Activated CD8-positive, alpha-beta T cell treated with anti-CD3 and anti-CD28 coated beads for 36 hours (primary cell): ENCODE data around the gene POMGNT2. TPM values are rescaled to one million over a fixed set of nuclear protein-coding genes. Genes with fewer than 3 reads are reported as not detected.

Experiments
- ATAC-seq: fragments of 200-7000 bp; cut with Tn5 transposase; one replicate; pipeline ENCODE4 v1.10.0; 2021; ENCODE audit warnings: mild to moderate bottlenecking, moderate library complexity
- CTCF ChIA-PET: fragments of 350-600 bp; sonication (Branson Sonifier 250); formaldehyde crosslinking; loops from one replicate; lab custom pipeline; 2021; ENCODE audit warnings: antibody characterized with exemption; lab: Charles Lee
- POLR2A ChIA-PET: fragments of 350-600 bp; sonication (Branson Sonifier 250); formaldehyde crosslinking; loops from one replicate; lab custom pipeline; 2021; ENCODE audit warnings: antibody characterized with exemption; lab: Charles Lee
- DNase-seq: peaks from one replicate; pipeline ENCODE4 v3.0.0-alpha.2; 2020
- H3K27ac Mint-ChIP-seq: one replicate; pipeline ENCODE4 v1.8.0; 2021; ENCODE audit warnings: mild to moderate bottlenecking, mixed read lengths
- H3K27me3 Mint-ChIP-seq: one replicate; pipeline ENCODE4 v1.8.0; 2021; ENCODE audit warnings: mixed read lengths
- H3K36me3 Mint-ChIP-seq: one replicate; pipeline ENCODE4 v1.8.0; 2021; ENCODE audit warnings: low read depth, mixed read lengths
- H3K4me1 Mint-ChIP-seq: one replicate; pipeline ENCODE4 v1.8.0; 2021; ENCODE audit warnings: low read depth, mixed read lengths
- H3K4me3 Mint-ChIP-seq: one replicate; pipeline ENCODE4 v1.8.0; 2021; ENCODE audit warnings: mild to moderate bottlenecking, moderate library complexity, mixed read lengths
- H3K9me3 Mint-ChIP-seq: one replicate; pipeline ENCODE4 v1.8.0; 2021; ENCODE audit warnings: mixed read lengths
- CTCF ChIP-seq: fragments of 200-600 bp; IDR thresholded peaks from one replicate; pipeline ENCODE4 v1.8.0; 2022; ENCODE audit warnings: antibody characterized with exemption, mild to moderate bottlenecking
- intact Hi-C: fragments of 100-400 bp; cut with micrococcal nuclease; formaldehyde crosslinking; loops from one replicate; pipeline ENCODE4 v1.10.0; 2022
- total RNA-seq, 2 experiments: library from RNA; stranded (reverse); gene quantifications; one replicate each; pipeline ENCODE4 v1.2.3, GENCODE V29; 2021

The POMGNT2 gene
- total RNA-seq, 2 experiments from 2014 or later = 11.9 to 12.0 TPM

- H3K9me3 Mint-ChIP-seq = no peaks in the 10 kb centered on the region
- POLR2A ChIA-PET = no interaction called here
- no peaks in the 10 kb centered on the region for H3K36me3 Mint-ChIP-seq
- no peak for DNase-seq
- no peaks in the 10 kb centered on the region for H3K27me3 Mint-ChIP-seq
- CTCF ChIA-PET = interaction anchor here (1.0 kb wide), 1 partner anchor 17 kb away, joined by 3 read pairs; no protein-coding TSS in a partner anchor
- intact Hi-C loops = no loop called here
- no peak overlapping the region for H3K4me3 Mint-ChIP-seq
- H3K4me1 Mint-ChIP-seq = peaks cover 23% of the 10 kb centered on the region
- TF ChIP-seq CTCF = no peak
- no peak overlapping the region for H3K27ac Mint-ChIP-seq
- ATAC-seq = no peak
Measured at GRCh38 chr3:43104039-43104438, 1.8 kb downstream of the POMGNT2 start.

GRCh38 chr3:43102773-43103480 is 3.0 kb downstream of the POMGNT2 start:
- no peak for DNase-seq
- Mint-ChIP-seq H3K4me3 (no peak overlapping the region), H3K27me3 (no peaks in the 10 kb centered on the region), H3K9me3 (no peaks in the 10 kb centered on the region), H3K27ac (no peak overlapping the region), H3K36me3 (no peaks in the 10 kb centered on the region), H3K4me1 (peaks cover 23% of the 10 kb centered on the region)
- intact Hi-C loops = no loop called here
- ChIA-PET CTCF (interaction anchor here (1.0 to 1.2 kb wide), 2 partner anchors 15 to 141 kb away, joined by 3 to 5 read pairs; no protein-coding TSS in a partner anchor), POLR2A (no interaction called here)
- no peak for ATAC-seq
- TF ChIP-seq CTCF = no peak

- intact Hi-C loops = no loop called here
- Mint-ChIP-seq H3K27ac (no peak overlapping the region), H3K9me3 (no peaks in the 10 kb centered on the region), H3K4me1 (peaks cover 5% of the 10 kb centered on the region), H3K27me3 (no peaks in the 10 kb centered on the region), H3K36me3 (peaks cover 4% of the 10 kb centered on the region), H3K4me3 (no peak overlapping the region)
- no peak for ATAC-seq
- DNase-seq = no peak
- ChIA-PET POLR2A (no interaction called here), CTCF (no interaction called here)
- no peak for TF ChIP-seq CTCF
Measured at GRCh38 chr3:43098761-43099160, 7.1 kb downstream of the POMGNT2 start.

- POLR2A ChIA-PET = interaction anchor here (1.3 kb wide), 1 partner anchor 8 kb away, joined by 6 read pairs; the partner anchor contains the start of gene POMGNT2
- Mint-ChIP-seq H3K36me3 (peaks cover 4% of the 10 kb centered on the region), H3K27ac (no peak overlapping the region), H3K4me1 (no peaks in the 10 kb centered on the region), H3K4me3 (no peak overlapping the region), H3K9me3 (no peaks in the 10 kb centered on the region), H3K27me3 (no peaks in the 10 kb centered on the region)
- DNase-seq = no peak
- CTCF ChIA-PET = interaction anchor here (1.2 kb wide), 1 partner anchor 9 kb away, joined by 3 read pairs; no protein-coding TSS in a partner anchor
- TF ChIP-seq CTCF = no peak
- intact Hi-C loops = no loop called here
- no peak for ATAC-seq
Measured at GRCh38 chr3:43097400-43098080, 8.3 kb downstream of the POMGNT2 start.

- CTCF ChIA-PET = interaction anchor here (1.2 kb wide), 1 partner anchor 8 kb away, joined by 3 read pairs; no protein-coding TSS in a partner anchor
- no peaks in the 10 kb centered on the region for H3K9me3 Mint-ChIP-seq
- peaks cover 4% of the 10 kb centered on the region for H3K36me3 Mint-ChIP-seq
- intact Hi-C loops = no loop called here
- H3K4me3 Mint-ChIP-seq = no peak overlapping the region
- no peaks in the 10 kb centered on the region for H3K27me3 Mint-ChIP-seq
- no peak overlapping the region for H3K27ac Mint-ChIP-seq
- DNase-seq (no peak), ATAC-seq (no peak)
- no peak for TF ChIP-seq CTCF
- no peaks in the 10 kb centered on the region for H3K4me1 Mint-ChIP-seq
- POLR2A ChIA-PET = interaction anchor here (1.3 kb wide), 1 partner anchor 9 kb away, joined by 6 read pairs; the partner anchor contains the start of gene POMGNT2
Measured at GRCh38 chr3:43096761-43097160, 9.1 kb downstream of the POMGNT2 start.
